Measurements from ENCODE around the gene NUAK2. TPM values are rescaled to one million over a fixed set of nuclear protein-coding genes. Genes with fewer than 3 reads are reported as not detected.
A peak's percentile ranks its signal among the peaks of the same experiment; 100 is the strongest.

NUAK2 gene
- total and polyA plus RNA-seq, 2 experiments from 2014 or later, result 3.0 to 3.8 TPM

DNA sequence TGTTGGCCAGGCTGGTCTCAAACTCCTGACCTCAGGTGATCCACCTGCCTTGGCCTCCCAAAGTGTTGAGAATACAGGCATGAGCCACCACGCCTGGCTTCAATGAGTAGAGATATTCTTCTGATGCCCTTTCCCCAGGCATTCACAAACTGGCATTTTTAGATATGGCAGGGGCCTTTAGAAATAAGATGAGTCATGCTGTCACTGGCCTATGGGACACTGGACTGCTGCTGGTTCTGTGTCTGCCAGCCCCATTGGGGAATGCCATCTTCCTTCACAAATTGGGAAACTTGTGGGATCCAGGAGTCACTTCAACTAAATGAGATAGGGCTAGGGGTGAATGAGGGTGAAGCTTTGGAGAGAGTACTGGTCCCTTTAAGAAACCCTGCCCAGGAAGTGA, 19.1 kb upstream of the NUAK2 start:
- 82 to 84% methylated on average over 1 of the region's 1 CpG for WGBS, 2 experiments (ENCODE audit: low coverage in 1 of 2, low lambda C conversion rate in 2 of 2, missing lambda C conversion rate in 2 of 2)
- H3K4me2 ChIP-seq (ENCODE audit: unreplicated experiment), result no peak overlapping the region
- peaks cover 43% of the 10 kb centered on the region for H3K27me3 ChIP-seq (replicated peaks; ENCODE audit: insufficient read depth)
- in situ Hi-C loops (cut with MboI), result no loop called here
- DNase-seq, result no peak
- H3F3A ChIP-seq (ENCODE audit: insufficient read depth), result no peaks in the 10 kb centered on the region
- no peak overlapping the region for H3K9ac ChIP-seq
- no peak overlapping the region for H3K27ac ChIP-seq
- H2AFZ ChIP-seq, result no peak overlapping the region
- no peaks in the 10 kb centered on the region for H3K79me2 ChIP-seq (ENCODE audit: insufficient read depth)
- no peak overlapping the region for H3K4me3 ChIP-seq
- no peaks in the 10 kb centered on the region for H4K20me1 ChIP-seq (ENCODE audit: insufficient read depth)
- H3K9me2 ChIP-seq (ENCODE audit: insufficient read depth), result no peaks in the 10 kb centered on the region
- TF ChIP-seq EZH2phosphoT487 (IDR thresholded peaks at IDR 0.05; ENCODE audit: insufficient read depth, low read depth), result no peak
- no peak for TF ChIP-seq EZH2 (IDR thresholded peaks at IDR 0.05; ENCODE audit: insufficient read depth, poor library complexity, severe bottlenecking)
- no peaks in the 10 kb centered on the region for H3K4me1 ChIP-seq (ENCODE audit: insufficient read depth)
- H3K36me3 ChIP-seq (ENCODE audit: low read depth), result no peaks in the 10 kb centered on the region
- no peaks in the 10 kb centered on the region for H3K9me3 ChIP-seq (ENCODE audit: low read depth)

DNA sequence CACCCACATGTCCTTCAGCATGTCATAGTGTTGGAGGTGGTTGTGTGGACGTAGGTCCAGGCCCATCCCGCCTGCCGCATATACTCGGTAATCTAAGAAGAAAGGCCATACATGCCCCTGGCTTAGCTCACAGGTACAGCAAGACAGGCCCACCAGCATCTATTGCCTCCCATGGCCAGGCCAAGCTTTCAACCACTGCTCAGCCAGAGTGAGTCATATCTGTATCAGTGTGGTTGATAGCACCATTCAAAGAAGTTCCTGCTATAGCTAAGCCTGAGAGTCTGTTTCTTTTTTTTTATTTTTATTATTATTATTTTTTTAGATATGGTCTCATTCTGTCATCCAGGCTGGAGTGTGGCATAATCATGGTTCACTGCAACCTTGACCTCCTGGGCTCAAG, 18.2 kb upstream of the NUAK2 start:
- peak; percentile 13 for DNase-seq
- H4K20me1 ChIP-seq (ENCODE audit: insufficient read depth), result no peaks in the 10 kb centered on the region
- H2AFZ ChIP-seq, result no peak overlapping the region
- TF ChIP-seq EZH2 (IDR thresholded peaks at IDR 0.05; ENCODE audit: insufficient read depth, poor library complexity, severe bottlenecking) (no peak), EZH2phosphoT487 (IDR thresholded peaks at IDR 0.05; ENCODE audit: insufficient read depth, low read depth) (no peak)
- no peaks in the 10 kb centered on the region for H3K79me2 ChIP-seq (ENCODE audit: insufficient read depth)
- no peaks in the 10 kb centered on the region for H3K36me3 ChIP-seq (ENCODE audit: low read depth)
- H3K27me3 ChIP-seq (replicated peaks; ENCODE audit: insufficient read depth), result peaks cover 34% of the 10 kb centered on the region
- no peaks in the 10 kb centered on the region for H3K9me2 ChIP-seq (ENCODE audit: insufficient read depth)
- no peak overlapping the region for H3K4me3 ChIP-seq
- no peaks in the 10 kb centered on the region for H3K4me1 ChIP-seq (ENCODE audit: insufficient read depth)
- in situ Hi-C loops (cut with MboI), result no loop called here
- no peaks in the 10 kb centered on the region for H3F3A ChIP-seq (ENCODE audit: insufficient read depth)
- H3K27ac ChIP-seq, result no peak overlapping the region
- H3K9ac ChIP-seq, result no peak overlapping the region
- no peak overlapping the region for H3K4me2 ChIP-seq (ENCODE audit: unreplicated experiment)
- WGBS, 2 experiments (ENCODE audit: low coverage in 1 of 2, low lambda C conversion rate in 2 of 2, missing lambda C conversion rate in 2 of 2), result 91 to 93% methylated on average over 4 of the region's 4 CpGs
- no peaks in the 10 kb centered on the region for H3K9me3 ChIP-seq (ENCODE audit: low read depth)

DNA sequence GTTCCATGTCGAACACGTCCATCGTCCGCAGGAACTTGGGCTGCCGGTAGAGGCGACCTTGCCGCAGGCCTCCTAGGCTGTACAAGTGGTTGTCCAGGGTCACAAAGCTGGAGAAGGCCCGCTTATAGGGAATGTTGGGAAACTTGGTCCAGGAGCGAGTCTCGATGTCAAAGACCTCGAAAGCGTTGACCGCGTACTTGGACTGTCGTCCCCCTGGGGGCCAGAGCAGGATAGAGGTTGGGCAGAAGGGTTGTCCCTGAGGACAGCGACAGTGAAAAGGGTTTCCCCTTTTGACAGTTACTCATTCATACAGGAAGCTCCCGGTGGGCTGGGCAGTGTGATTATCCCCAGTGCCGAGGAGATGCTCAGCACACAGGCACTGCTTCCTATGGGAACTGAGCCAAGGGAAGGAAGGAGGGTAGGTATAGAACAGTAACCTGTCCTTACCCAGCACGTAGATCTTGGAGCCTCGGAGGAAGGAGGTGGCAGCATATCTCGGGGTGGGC, 17.7 kb upstream of the NUAK2 start:
- DNase-seq, result no peak
- Histone ChIP-seq H3F3A (ENCODE audit: insufficient read depth) (no peaks in the 10 kb centered on the region), H3K27me3 (replicated peaks; ENCODE audit: insufficient read depth) (peaks cover 29% of the 10 kb centered on the region), H3K9me3 (ENCODE audit: low read depth) (no peaks in the 10 kb centered on the region), H3K9ac (no peak overlapping the region), H3K4me1 (ENCODE audit: insufficient read depth) (no peaks in the 10 kb centered on the region), H3K27ac (no peak overlapping the region), H3K36me3 (ENCODE audit: low read depth) (no peaks in the 10 kb centered on the region), H4K20me1 (ENCODE audit: insufficient read depth) (no peaks in the 10 kb centered on the region), H3K4me3 (no peak overlapping the region), H2AFZ (no peak overlapping the region), H3K9me2 (ENCODE audit: insufficient read depth) (no peaks in the 10 kb centered on the region), H3K79me2 (ENCODE audit: insufficient read depth) (no peaks in the 10 kb centered on the region), H3K4me2 (ENCODE audit: unreplicated experiment) (no peak overlapping the region)
- in situ Hi-C loops (cut with MboI), result no loop called here
- TF ChIP-seq EZH2 (IDR thresholded peaks at IDR 0.05; ENCODE audit: insufficient read depth, poor library complexity, severe bottlenecking) (no peak), EZH2phosphoT487 (IDR thresholded peaks at IDR 0.05; ENCODE audit: insufficient read depth, low read depth) (no peak)
- 71 to 81% methylated on average over 21 of the region's 21 CpGs for WGBS, 2 experiments (ENCODE audit: low coverage in 1 of 2, low lambda C conversion rate in 2 of 2, missing lambda C conversion rate in 2 of 2)

DNA sequence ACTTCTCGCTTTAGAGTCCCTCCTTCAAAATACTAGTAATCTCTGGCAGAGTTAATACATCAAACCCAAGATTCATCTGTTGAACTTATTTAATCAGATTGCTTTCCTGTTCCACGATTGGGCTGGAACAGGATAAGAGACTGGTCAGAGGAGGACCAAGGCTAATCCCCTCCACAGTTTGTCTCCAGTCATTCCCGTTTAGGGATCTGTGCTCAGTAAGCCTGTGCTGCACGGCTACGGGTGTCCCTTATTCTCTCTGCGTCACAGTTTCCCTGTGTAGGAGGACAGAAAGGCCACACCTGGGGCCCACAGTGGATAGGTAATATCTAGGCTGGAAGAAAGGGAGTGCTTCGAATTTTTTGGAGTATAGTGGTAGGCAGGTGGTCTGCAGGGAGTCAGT, 16.5 kb upstream of the NUAK2 start:
- H3K36me3 ChIP-seq (ENCODE audit: low read depth), result no peaks in the 10 kb centered on the region
- WGBS, 2 experiments (ENCODE audit: low coverage in 1 of 2, low lambda C conversion rate in 2 of 2, missing lambda C conversion rate in 2 of 2), result 54 to 61% methylated on average over 7 of the region's 7 CpGs
- H3K4me2 ChIP-seq (ENCODE audit: unreplicated experiment), result no peak overlapping the region
- H3K27ac ChIP-seq, result no peak overlapping the region
- DNase-seq, result no peak
- peaks cover 23% of the 10 kb centered on the region; the same call in 1 of the 2 replicates for H3K27me3 ChIP-seq (replicated peaks; ENCODE audit: insufficient read depth)
- H3K4me1 ChIP-seq (ENCODE audit: insufficient read depth), result no peaks in the 10 kb centered on the region
- no peak for TF ChIP-seq EZH2phosphoT487 (IDR thresholded peaks at IDR 0.05; ENCODE audit: insufficient read depth, low read depth)
- no peak for TF ChIP-seq EZH2 (IDR thresholded peaks at IDR 0.05; ENCODE audit: insufficient read depth, poor library complexity, severe bottlenecking)
- no peak overlapping the region for H2AFZ ChIP-seq
- H3K79me2 ChIP-seq (ENCODE audit: insufficient read depth), result no peaks in the 10 kb centered on the region
- H3K9me2 ChIP-seq (ENCODE audit: insufficient read depth), result no peaks in the 10 kb centered on the region
- no peak overlapping the region for H3K4me3 ChIP-seq
- no peaks in the 10 kb centered on the region for H4K20me1 ChIP-seq (ENCODE audit: insufficient read depth)
- H3K9me3 ChIP-seq (ENCODE audit: low read depth), result no peaks in the 10 kb centered on the region
- no peaks in the 10 kb centered on the region for H3F3A ChIP-seq (ENCODE audit: insufficient read depth)
- in situ Hi-C loops (cut with MboI), result no loop called here
- H3K9ac ChIP-seq, result no peak overlapping the region

DNA sequence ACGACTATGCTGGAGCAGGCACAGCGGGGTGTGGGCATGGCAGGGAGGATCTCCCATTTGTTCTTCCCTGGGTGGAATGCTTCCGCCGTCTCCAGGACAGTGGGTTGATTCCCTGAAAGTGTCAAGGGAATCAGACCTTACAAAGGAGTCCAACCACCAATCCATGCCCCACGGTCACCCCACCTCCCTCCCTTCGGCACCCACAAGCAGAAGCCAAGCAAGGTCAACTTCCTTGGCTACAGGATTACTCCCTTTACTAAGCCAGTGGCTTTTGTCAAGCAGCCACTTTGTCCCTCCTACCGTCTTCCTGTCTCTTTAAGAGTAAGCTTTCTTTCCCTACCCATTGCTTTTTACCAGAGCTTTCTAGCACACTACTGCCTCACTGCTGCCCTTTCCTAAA, 15.9 kb upstream of the NUAK2 start:
- H3K27me3 ChIP-seq (replicated peaks; ENCODE audit: insufficient read depth), result peaks cover 24% of the 10 kb centered on the region; the same call in 1 of the 2 replicates
- H4K20me1 ChIP-seq (ENCODE audit: insufficient read depth), result no peaks in the 10 kb centered on the region
- H3K9me2 ChIP-seq (ENCODE audit: insufficient read depth), result no peaks in the 10 kb centered on the region
- H2AFZ ChIP-seq, result no peak overlapping the region
- H3K9me3 ChIP-seq (ENCODE audit: low read depth), result no peaks in the 10 kb centered on the region
- H3K4me1 ChIP-seq (ENCODE audit: insufficient read depth), result no peaks in the 10 kb centered on the region
- no peaks in the 10 kb centered on the region for H3K36me3 ChIP-seq (ENCODE audit: low read depth)
- 65 to 66% methylated on average over 7 of the region's 7 CpGs for WGBS, 2 experiments (ENCODE audit: low coverage in 1 of 2, low lambda C conversion rate in 2 of 2, missing lambda C conversion rate in 2 of 2)
- DNase-seq, result no peak
- TF ChIP-seq EZH2 (IDR thresholded peaks at IDR 0.05; ENCODE audit: insufficient read depth, poor library complexity, severe bottlenecking) (no peak), EZH2phosphoT487 (IDR thresholded peaks at IDR 0.05; ENCODE audit: insufficient read depth, low read depth) (no peak)
- H3K4me2 ChIP-seq (ENCODE audit: unreplicated experiment), result no peak overlapping the region
- H3K9ac ChIP-seq, result no peak overlapping the region
- H3K27ac ChIP-seq, result no peak overlapping the region
- in situ Hi-C loops (cut with MboI), result no loop called here
- H3K4me3 ChIP-seq, result no peak overlapping the region
- H3F3A ChIP-seq (ENCODE audit: insufficient read depth), result no peaks in the 10 kb centered on the region
- no peaks in the 10 kb centered on the region for H3K79me2 ChIP-seq (ENCODE audit: insufficient read depth)

Data from GM23248 (cell line).